Stimulated activated CD4-positive, alpha-beta T cell treated with anti-CD3 and anti-CD28 coated beads, Interleukin-15, amount 100 ng/mL, for 24 hours (primary cell): ENCODE measurements around the gene GPC1.
A peak's percentile ranks its signal among the peaks of the same experiment; 100 is the strongest.

Experiments used
- DNase-seq: peaks from one replicate; pipeline ENCODE4 v3.0.0-alpha.2; 2020

GPC1 gene

GRCh38 chr2:240412975-240413812 lies 22.3 kb upstream of the GPC1 start:
- DNase-seq = no peak

- DNase-seq = no peak
Measured at GRCh38 chr2:240413813-240414429, 21.5 kb upstream of the GPC1 start.

- no peak for DNase-seq
Measured at GRCh38 chr2:240416821-240417220, 18.6 kb upstream of the GPC1 start.

GRCh38 chr2:240418311-240418710 lies 17.2 kb upstream of the GPC1 start:
- no peak for DNase-seq

- DNase-seq = no peak
Measured at GRCh38 chr2:240419271-240419670, 16.2 kb upstream of the GPC1 start.

- no peak for DNase-seq
Measured at GRCh38 chr2:240419723-240420122, 15.7 kb upstream of the GPC1 start.

GRCh38 chr2:240420206-240421104 lies 15.0 kb upstream of the GPC1 start:
- no peak for DNase-seq

- no peak for DNase-seq
Measured at GRCh38 chr2:240421381-240421780, 14.1 kb upstream of the GPC1 start.

GRCh38 chr2:240422658-240423329 lies 12.7 kb upstream of the GPC1 start:
- DNase-seq = no peak

GRCh38 chr2:240423788-240424191 lies 11.7 kb upstream of the GPC1 start:
- no peak for DNase-seq

- no peak for DNase-seq
Measured at GRCh38 chr2:240424341-240425235, 10.9 kb upstream of the GPC1 start.

- DNase-seq = no peak
Measured at GRCh38 chr2:240425236-240425615, 10.2 kb upstream of the GPC1 start.

- no peak for DNase-seq
Measured at GRCh38 chr2:240425697-240426096, 9.8 kb upstream of the GPC1 start.

- peak; percentile 47 for DNase-seq
Measured at GRCh38 chr2:240426845-240427721, 8.4 kb upstream of the GPC1 start.

GRCh38 chr2:240427729-240428128 lies 7.7 kb upstream of the GPC1 start:
- DNase-seq = peak; percentile 48

- DNase-seq = peak; percentile 57
Measured at GRCh38 chr2:240428245-240428644, 7.2 kb upstream of the GPC1 start.

GRCh38 chr2:240429341-240429871 lies 6.1 kb upstream of the GPC1 start:
- no peak for DNase-seq

- DNase-seq = no peak
Measured at GRCh38 chr2:240429872-240430491, 5.5 kb upstream of the GPC1 start.

- no peak for DNase-seq
Measured at GRCh38 chr2:240430595-240430994, 4.9 kb upstream of the GPC1 start.

- DNase-seq = no peak
Measured at GRCh38 chr2:240431271-240431660, 4.2 kb upstream of the GPC1 start.
